ENCODE results near the gene E2F6. TPM values are rescaled to one million over a fixed set of nuclear protein-coding genes. Genes with fewer than 3 reads are reported as not detected.
A peak's percentile ranks its signal among the peaks of the same experiment; 100 is the strongest.

Gene E2F6
- total and polyA plus RNA-seq, 2 of the 8 experiments (the other 6 are each of a cell fraction or from before 2014, with no cell fraction given): 8.3 to 14.9 TPM

- no peak for TF ChIP-seq POU5F1 (IDR thresholded peaks at IDR 0.05; ENCODE audit: low read depth, low read length)
- no peak for TF ChIP-seq SP2 (IDR thresholded peaks at IDR 0.05; ENCODE audit: low read length)
- TF ChIP-seq TCF12 (IDR thresholded peaks at IDR 0.05; ENCODE audit: low read depth, low read length): no peak
- TF ChIP-seq KDM4A (IDR thresholded peaks at IDR 0.05; ENCODE audit: low read depth, low read length, severe bottlenecking): peak; percentile 95
- peak in 1 of 2 experiments; percentile 43; a peak in 2 of 3 replicates for TF ChIP-seq POLR2A (IDR thresholded peaks at IDR 0.05; ENCODE audit: control extremely low read depth in 1 of 2, low read depth in 2 of 2, low read length in 2 of 2)
- peak; percentile 81; the same call in 1 of the 2 replicates for TF ChIP-seq SP4 (IDR thresholded peaks at IDR 0.05; ENCODE audit: low read length)
- no peak for TF ChIP-seq CHD7 (IDR thresholded peaks at IDR 0.05; ENCODE audit: insufficient replicate concordance, low read length)
- no peak for TF ChIP-seq FOSL1 (IDR thresholded peaks at IDR 0.05; ENCODE audit: insufficient read depth, low read depth, low read length)
- TF ChIP-seq SIN3A (conservative IDR thresholded peaks at IDR 0.05 in 1 of 2, IDR thresholded peaks at IDR 0.05 in 1 of 2; ENCODE audit: low read depth in 1 of 2, low read length in 2 of 2): no peak
Measured at GRCh38 chr2:11465485-11466306, at the start of gene E2F6 (continued).

Measured in H1 (cell line).